ENCODE measurements around the gene EGFR. TPM values are rescaled to one million over a fixed set of nuclear protein-coding genes. Genes with fewer than 3 reads are reported as not detected.
"Not testable (repeated sequence)": the region's sequence is repeated elsewhere in the genome, so short reads cannot be mapped to it uniquely, and the experiment has no call there.

The EGFR gene
- total RNA-seq, 1 experiment from 2014 or later: not detected

- no peaks in the 10 kb centered on the region for H3K9me2 ChIP-seq (replicated peaks; ENCODE audit: insufficient read depth, low read length)
- H3K4me3 ChIP-seq (ENCODE audit: low read length): no peak overlapping the region
- no peak overlapping the region for H3K4me2 ChIP-seq (ENCODE audit: low read depth, low read length, poor library complexity, severe bottlenecking)
- no peak overlapping the region for H3K9ac ChIP-seq (ENCODE audit: low read length)
- H2AFZ ChIP-seq (ENCODE audit: low read length): no peak overlapping the region
- H3K27ac ChIP-seq (ENCODE audit: low read length): no peak overlapping the region
- no peaks in the 10 kb centered on the region for H4K20me1 ChIP-seq (ENCODE audit: insufficient read depth, low read depth, low read length)
- no peaks in the 10 kb centered on the region for H3K9me3 ChIP-seq (ENCODE audit: low read length)
- peaks cover 9% of the 10 kb centered on the region for H3K4me1 ChIP-seq (ENCODE audit: low read length)
- no peak for DNase-seq
- H3K79me2 ChIP-seq (ENCODE audit: low read length): no peaks in the 10 kb centered on the region
- H3K27me3 ChIP-seq (ENCODE audit: low read length): no peaks in the 10 kb centered on the region; the same call in 1 of the 2 replicates
- H3K36me3 ChIP-seq (ENCODE audit: insufficient read depth, low read length): no peaks in the 10 kb centered on the region
Observed at GRCh38 chr7:55158541-55159382, 139.9 kb downstream of the EGFR start.

- Histone ChIP-seq H3K27me3 (ENCODE audit: low read length) (no peaks in the 10 kb centered on the region), H3K4me3 (ENCODE audit: low read length) (no peak overlapping the region), H3K9ac (ENCODE audit: low read length) (no peak overlapping the region), H3K4me2 (ENCODE audit: low read depth, low read length, poor library complexity, severe bottlenecking) (no peak overlapping the region), H3K79me2 (ENCODE audit: low read length) (no peaks in the 10 kb centered on the region), H3K27ac (ENCODE audit: low read length) (no peak overlapping the region), H3K36me3 (ENCODE audit: insufficient read depth, low read length) (no peaks in the 10 kb centered on the region), H3K9me2 (replicated peaks; ENCODE audit: insufficient read depth, low read length) (no peaks in the 10 kb centered on the region), H3K4me1 (ENCODE audit: low read length) (peaks cover 3% of the 10 kb centered on the region), H2AFZ (ENCODE audit: low read length) (no peak overlapping the region), H3K9me3 (ENCODE audit: low read length) (no peaks in the 10 kb centered on the region), H4K20me1 (ENCODE audit: insufficient read depth, low read depth, low read length) (no peaks in the 10 kb centered on the region)
- DNase-seq: no peak
Observed at GRCh38 chr7:55160539-55160938, 141.7 kb downstream of the EGFR start.

GRCh38 chr7:55161154-55161687, 142.4 kb downstream of the EGFR start:
- Histone ChIP-seq H3K27me3 (ENCODE audit: low read length) (no peaks in the 10 kb centered on the region), H3K9me3 (ENCODE audit: low read length) (no peaks in the 10 kb centered on the region), H2AFZ (ENCODE audit: low read length) (no peak overlapping the region), H3K9me2 (replicated peaks; ENCODE audit: insufficient read depth, low read length) (no peaks in the 10 kb centered on the region), H3K4me3 (ENCODE audit: low read length) (no peak overlapping the region), H3K4me1 (ENCODE audit: low read length) (no peaks in the 10 kb centered on the region), H3K4me2 (ENCODE audit: low read depth, low read length, poor library complexity, severe bottlenecking) (no peak overlapping the region), H3K36me3 (ENCODE audit: insufficient read depth, low read length) (no peaks in the 10 kb centered on the region), H3K9ac (ENCODE audit: low read length) (no peak overlapping the region), H4K20me1 (ENCODE audit: insufficient read depth, low read depth, low read length) (no peaks in the 10 kb centered on the region), H3K79me2 (ENCODE audit: low read length) (no peaks in the 10 kb centered on the region), H3K27ac (ENCODE audit: low read length) (no peak overlapping the region)
- no peak for DNase-seq

GRCh38 chr7:55162476-55162875, 143.7 kb downstream of the EGFR start:
- Histone ChIP-seq H3K79me2 (ENCODE audit: low read length) (no peaks in the 10 kb centered on the region), H3K36me3 (ENCODE audit: insufficient read depth, low read length) (no peaks in the 10 kb centered on the region), H3K9ac (ENCODE audit: low read length) (no peak overlapping the region), H3K27ac (ENCODE audit: low read length) (no peak overlapping the region), H3K4me3 (ENCODE audit: low read length) (no peak overlapping the region), H3K9me3 (ENCODE audit: low read length) (no peaks in the 10 kb centered on the region), H3K27me3 (ENCODE audit: low read length) (no peaks in the 10 kb centered on the region), H3K4me1 (ENCODE audit: low read length) (no peaks in the 10 kb centered on the region), H3K4me2 (ENCODE audit: low read depth, low read length, poor library complexity, severe bottlenecking) (no peak overlapping the region), H4K20me1 (ENCODE audit: insufficient read depth, low read depth, low read length) (no peaks in the 10 kb centered on the region), H2AFZ (ENCODE audit: low read length) (no peak overlapping the region), H3K9me2 (replicated peaks; ENCODE audit: insufficient read depth, low read length) (no peaks in the 10 kb centered on the region)
- no peak for DNase-seq

DNA sequence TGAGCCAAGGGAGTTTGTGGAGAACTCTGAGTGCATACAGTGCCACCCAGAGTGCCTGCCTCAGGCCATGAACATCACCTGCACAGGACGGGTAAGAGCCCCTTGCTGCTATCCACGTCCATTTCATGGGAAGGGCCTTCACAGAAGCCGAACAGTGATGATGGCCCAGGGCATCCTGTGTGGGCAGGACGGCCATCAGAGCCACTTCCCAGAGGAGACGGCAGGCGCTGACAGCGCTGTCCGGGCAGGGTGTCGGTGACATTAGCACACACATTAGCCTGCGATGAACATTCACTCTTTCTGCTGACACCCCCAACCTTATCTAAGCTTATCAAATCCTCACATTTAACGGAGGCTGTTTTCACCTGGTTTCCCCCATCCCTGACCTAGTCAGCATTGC, 144.9 kb downstream of the EGFR start:
- H3K27ac ChIP-seq (ENCODE audit: low read length): no peak overlapping the region
- no peaks in the 10 kb centered on the region for H3K79me2 ChIP-seq (ENCODE audit: low read length)
- no peak overlapping the region for H2AFZ ChIP-seq (ENCODE audit: low read length)
- no peak for DNase-seq
- no peaks in the 10 kb centered on the region for H4K20me1 ChIP-seq (ENCODE audit: insufficient read depth, low read depth, low read length)
- no peaks in the 10 kb centered on the region for H3K9me2 ChIP-seq (replicated peaks; ENCODE audit: insufficient read depth, low read length)
- H3K9me3 ChIP-seq (ENCODE audit: low read length): no peaks in the 10 kb centered on the region
- no peak overlapping the region for H3K4me3 ChIP-seq (ENCODE audit: low read length)
- H3K4me1 ChIP-seq (ENCODE audit: low read length): no peaks in the 10 kb centered on the region
- H3K27me3 ChIP-seq (ENCODE audit: low read length): no peaks in the 10 kb centered on the region
- H3K36me3 ChIP-seq (ENCODE audit: insufficient read depth, low read length): no peaks in the 10 kb centered on the region
- H3K9ac ChIP-seq (ENCODE audit: low read length): no peak overlapping the region
- H3K4me2 ChIP-seq (ENCODE audit: low read depth, low read length, poor library complexity, severe bottlenecking): no peak overlapping the region

DNA sequence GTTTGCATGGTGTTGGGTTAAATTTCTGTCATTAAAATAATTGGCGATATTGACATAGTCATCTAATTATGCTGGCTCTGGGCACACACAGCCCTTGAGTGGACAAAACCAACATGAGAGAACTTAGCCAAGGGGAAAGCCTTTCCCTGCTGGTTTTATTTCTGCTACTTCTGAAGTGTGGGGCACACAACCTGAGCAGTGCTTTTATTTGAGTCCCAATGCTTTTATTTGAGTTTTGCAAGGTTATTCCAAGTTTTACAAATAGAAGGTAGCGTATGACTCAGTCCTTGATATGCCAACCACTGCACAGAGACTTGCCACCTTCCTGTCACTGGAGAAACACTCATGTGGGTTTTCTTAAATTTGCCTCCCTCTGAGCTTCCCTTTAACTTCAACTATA, 145.7 kb downstream of the EGFR start:
- H3K4me3 ChIP-seq (ENCODE audit: low read length): no peak overlapping the region
- no peak overlapping the region for H2AFZ ChIP-seq (ENCODE audit: low read length)
- H3K36me3 ChIP-seq (ENCODE audit: insufficient read depth, low read length): no peaks in the 10 kb centered on the region
- H3K4me2 ChIP-seq (ENCODE audit: low read depth, low read length, poor library complexity, severe bottlenecking): no peak overlapping the region
- DNase-seq: no peak
- H3K9me3 ChIP-seq (ENCODE audit: low read length): no peaks in the 10 kb centered on the region
- no peaks in the 10 kb centered on the region for H3K79me2 ChIP-seq (ENCODE audit: low read length)
- no peaks in the 10 kb centered on the region for H4K20me1 ChIP-seq (ENCODE audit: insufficient read depth, low read depth, low read length)
- H3K27ac ChIP-seq (ENCODE audit: low read length): no peak overlapping the region
- H3K9ac ChIP-seq (ENCODE audit: low read length): no peak overlapping the region
- H3K27me3 ChIP-seq (ENCODE audit: low read length): no peaks in the 10 kb centered on the region
- H3K4me1 ChIP-seq (ENCODE audit: low read length): no peaks in the 10 kb centered on the region
- no peaks in the 10 kb centered on the region for H3K9me2 ChIP-seq (replicated peaks; ENCODE audit: insufficient read depth, low read length)

- no peak for DNase-seq
- Histone ChIP-seq H3K79me2 (ENCODE audit: low read length) (no peaks in the 10 kb centered on the region), H3K27ac (ENCODE audit: low read length) (no peak overlapping the region), H3K9me3 (ENCODE audit: low read length) (no peaks in the 10 kb centered on the region), H3K4me3 (ENCODE audit: low read length) (no peak overlapping the region), H2AFZ (ENCODE audit: low read length) (no peak overlapping the region), H3K9ac (ENCODE audit: low read length) (no peak overlapping the region), H3K27me3 (ENCODE audit: low read length) (no peaks in the 10 kb centered on the region), H3K36me3 (ENCODE audit: insufficient read depth, low read length) (no peaks in the 10 kb centered on the region), H3K4me2 (ENCODE audit: low read depth, low read length, poor library complexity, severe bottlenecking) (no peak overlapping the region), H3K9me2 (replicated peaks; ENCODE audit: insufficient read depth, low read length) (no peaks in the 10 kb centered on the region), H3K4me1 (ENCODE audit: low read length) (no peaks in the 10 kb centered on the region), H4K20me1 (ENCODE audit: insufficient read depth, low read depth, low read length) (no peaks in the 10 kb centered on the region)
Observed at GRCh38 chr7:55165176-55165861, 146.5 kb downstream of the EGFR start.

GRCh38 chr7:55167296-55167695, 148.5 kb downstream of the EGFR start:
- H3K4me1 ChIP-seq (ENCODE audit: low read length); H3K4me2 ChIP-seq (ENCODE audit: low read depth, low read length, poor library complexity, severe bottlenecking); H3K9ac ChIP-seq (ENCODE audit: low read length); H3K27me3 ChIP-seq (ENCODE audit: low read length); H3K9me3 ChIP-seq (ENCODE audit: low read length); H2AFZ ChIP-seq (ENCODE audit: low read length); H3K9me2 ChIP-seq (replicated peaks; ENCODE audit: insufficient read depth, low read length); H4K20me1 ChIP-seq (ENCODE audit: insufficient read depth, low read depth, low read length); H3K79me2 ChIP-seq (ENCODE audit: low read length); H3K36me3 ChIP-seq (ENCODE audit: insufficient read depth, low read length); H3K4me3 ChIP-seq (ENCODE audit: low read length); H3K27ac ChIP-seq (ENCODE audit: low read length); DNase-seq: not testable (repeated sequence)
